Measurements from ENCODE around the gene OR13C4.
"Not testable (repeated sequence)": the region's sequence is repeated elsewhere in the genome, so short reads cannot be mapped to it uniquely, and the experiment has no call there.

The OR13C4 gene

GRCh38 chr9:104527109-104527508 is at the start of gene OR13C4:
Gene OR13C4, minus strand, starts transcription at chr9:104527209. Its CDS starts 0 bp downstream, at chr9:104527209.
- no peak for TF ChIP-seq GATA1 (IDR thresholded peaks at IDR 0.05; ENCODE audit: low read depth, low read length)
- DNase-seq, result no peak

GRCh38 chr9:104575456-104575855 is 48.4 kb upstream of the OR13C4 start:
- TF ChIP-seq GATA1 (IDR thresholded peaks at IDR 0.05; ENCODE audit: low read depth, low read length) (no peak), POLR2A (IDR thresholded peaks at IDR 0.05; ENCODE audit: low read length) (no peak)
- DNase-seq, result no peak

GRCh38 chr9:104572612-104573011 is 45.6 kb upstream of the OR13C4 start:
- no peak for DNase-seq
- no peak for TF ChIP-seq GATA1 (IDR thresholded peaks at IDR 0.05; ENCODE audit: low read depth, low read length)
- no peak for TF ChIP-seq POLR2A (IDR thresholded peaks at IDR 0.05; ENCODE audit: low read length)

GRCh38 chr9:104568868-104569267 is 41.9 kb upstream of the OR13C4 start, which contains the start of gene OR13C8:
Gene OR13C8, plus strand, starts transcription at chr9:104569168. Its CDS starts 0 bp downstream, at chr9:104569168.
- no peak for DNase-seq
- no peak for TF ChIP-seq GATA1 (IDR thresholded peaks at IDR 0.05; ENCODE audit: low read depth, low read length)
- no peak for TF ChIP-seq POLR2A (IDR thresholded peaks at IDR 0.05; ENCODE audit: low read length)

- DNase-seq, result no peak
- no peak for TF ChIP-seq GATA1 (IDR thresholded peaks at IDR 0.05; ENCODE audit: low read depth, low read length)
- no peak for TF ChIP-seq POLR2A (IDR thresholded peaks at IDR 0.05; ENCODE audit: low read length)
These were observed 37.3 kb upstream of the OR13C4 start for GRCh38 chr9:104564358-104564757.

- no peak for DNase-seq
- TF ChIP-seq GATA1 (IDR thresholded peaks at IDR 0.05; ENCODE audit: low read depth, low read length) (no peak), POLR2A (IDR thresholded peaks at IDR 0.05; ENCODE audit: low read length) (no peak)
These were observed 30.0 kb upstream of the OR13C4 start for GRCh38 chr9:104556830-104557634.

- no peak for TF ChIP-seq POLR2A (IDR thresholded peaks at IDR 0.05; ENCODE audit: low read length)
- no peak for TF ChIP-seq GATA1 (IDR thresholded peaks at IDR 0.05; ENCODE audit: low read depth, low read length)
- no peak for DNase-seq
These were observed 28.5 kb upstream of the OR13C4 start for GRCh38 chr9:104555521-104555920.

- no peak for DNase-seq
- TF ChIP-seq POLR2A (IDR thresholded peaks at IDR 0.05; ENCODE audit: low read length) (no peak), GATA1 (IDR thresholded peaks at IDR 0.05; ENCODE audit: low read depth, low read length) (no peak)
These were observed 26.3 kb upstream of the OR13C4 start for GRCh38 chr9:104553261-104553660.

- TF ChIP-seq POLR2A (IDR thresholded peaks at IDR 0.05; ENCODE audit: low read length), result no peak
- TF ChIP-seq GATA1 (IDR thresholded peaks at IDR 0.05; ENCODE audit: low read depth, low read length), result no peak
- DNase-seq, result no peak
These were observed 17.6 kb upstream of the OR13C4 start for GRCh38 chr9:104544644-104545043.

GRCh38 chr9:104539275-104539674 is 12.3 kb upstream of the OR13C4 start:
- no peak for DNase-seq
- TF ChIP-seq GATA1 (IDR thresholded peaks at IDR 0.05; ENCODE audit: low read depth, low read length) (no peak), POLR2A (IDR thresholded peaks at IDR 0.05; ENCODE audit: low read length) (no peak)

- no peak for DNase-seq
- TF ChIP-seq POLR2A (IDR thresholded peaks at IDR 0.05; ENCODE audit: low read length), result no peak
- no peak for TF ChIP-seq GATA1 (IDR thresholded peaks at IDR 0.05; ENCODE audit: low read depth, low read length)
These were observed 9.7 kb upstream of the OR13C4 start, which contains the start of gene OR13C3 for GRCh38 chr9:104536756-104537155. Gene OR13C3, minus strand, starts transcription at chr9:104536856. Its CDS starts 133 bp downstream, at chr9:104536723.

GRCh38 chr9:104520241-104520640 is 6.8 kb downstream of the OR13C4 start:
- DNase-seq, result not testable (repeated sequence)

- no peak for DNase-seq
- TF ChIP-seq POLR2A (IDR thresholded peaks at IDR 0.05; ENCODE audit: low read length) (no peak), GATA1 (IDR thresholded peaks at IDR 0.05; ENCODE audit: low read depth, low read length) (no peak)
These were observed 12.1 kb downstream of the OR13C4 start for GRCh38 chr9:104514901-104515300.

- no peak for TF ChIP-seq GATA1 (IDR thresholded peaks at IDR 0.05; ENCODE audit: low read depth, low read length)
- TF ChIP-seq POLR2A (IDR thresholded peaks at IDR 0.05; ENCODE audit: low read length), result no peak
- DNase-seq, result no peak
These were observed 20.4 kb downstream of the OR13C4 start for GRCh38 chr9:104506565-104506964.

GRCh38 chr9:104503963-104504362 is 23.0 kb downstream of the OR13C4 start, which contains the start of gene OR13F1:
Gene OR13F1, plus strand, starts transcription at chr9:104504263. Its CDS starts 0 bp downstream, at chr9:104504263.
- no peak for TF ChIP-seq GATA1 (IDR thresholded peaks at IDR 0.05; ENCODE audit: low read depth, low read length)
- TF ChIP-seq POLR2A (IDR thresholded peaks at IDR 0.05; ENCODE audit: low read length), result no peak
- DNase-seq, result no peak
